Gastrocnemius medialis (tissue), 4 donors: ENCODE measurements around the gene RIC8B.

Experiments used
- POLR2A ChIP-seq, 2 donors: fragments of 450-650 bp; IDR thresholded peaks; one replicate each; pipeline ENCODE4 v1.6.1; 2017; ENCODE audit warnings: antibody characterized with exemption in 2 of 2, mild to moderate bottlenecking in 2 of 2, moderate library complexity in 2 of 2
- TF ChIP-seq, protein P1 (sequence below), 5 experiments: fragments of 450-650 bp in 3 of 5; fragments of 200-600 bp in 2 of 5; sonication (generic) in 2 of 5; IDR thresholded peaks in 4 of 5; conservative IDR thresholded peaks in 1 of 5; 1 replicate in 4 of 5; 2 replicates in 1 of 5; pipeline ENCODE4 v1.5.1; 2016 to 2019; ENCODE audit warnings: antibody characterized with exemption in 5 of 5, mild to moderate bottlenecking in 3 of 5, moderate library complexity in 3 of 5

DNA sequence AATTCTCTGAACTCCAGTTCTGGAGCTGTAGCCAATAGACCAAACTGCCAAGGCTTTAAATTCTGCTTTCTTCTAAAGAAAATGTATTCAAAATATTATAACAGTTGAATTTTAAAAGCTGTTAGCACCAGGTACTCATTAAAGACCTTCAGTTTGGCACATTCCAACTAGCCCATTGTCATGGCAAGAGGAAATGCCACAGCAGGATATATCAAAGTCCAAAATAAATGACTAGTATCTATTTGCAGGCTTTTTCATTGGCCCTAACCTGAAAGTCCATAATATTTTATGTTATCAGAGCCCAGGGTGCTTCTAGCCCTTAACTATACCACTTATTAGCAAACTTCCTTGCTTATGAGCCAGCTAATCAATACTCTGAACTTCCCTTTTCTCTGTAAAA lies 3.1 kb upstream of the RIC8B start:
- TF ChIP-seq, protein P1, sequence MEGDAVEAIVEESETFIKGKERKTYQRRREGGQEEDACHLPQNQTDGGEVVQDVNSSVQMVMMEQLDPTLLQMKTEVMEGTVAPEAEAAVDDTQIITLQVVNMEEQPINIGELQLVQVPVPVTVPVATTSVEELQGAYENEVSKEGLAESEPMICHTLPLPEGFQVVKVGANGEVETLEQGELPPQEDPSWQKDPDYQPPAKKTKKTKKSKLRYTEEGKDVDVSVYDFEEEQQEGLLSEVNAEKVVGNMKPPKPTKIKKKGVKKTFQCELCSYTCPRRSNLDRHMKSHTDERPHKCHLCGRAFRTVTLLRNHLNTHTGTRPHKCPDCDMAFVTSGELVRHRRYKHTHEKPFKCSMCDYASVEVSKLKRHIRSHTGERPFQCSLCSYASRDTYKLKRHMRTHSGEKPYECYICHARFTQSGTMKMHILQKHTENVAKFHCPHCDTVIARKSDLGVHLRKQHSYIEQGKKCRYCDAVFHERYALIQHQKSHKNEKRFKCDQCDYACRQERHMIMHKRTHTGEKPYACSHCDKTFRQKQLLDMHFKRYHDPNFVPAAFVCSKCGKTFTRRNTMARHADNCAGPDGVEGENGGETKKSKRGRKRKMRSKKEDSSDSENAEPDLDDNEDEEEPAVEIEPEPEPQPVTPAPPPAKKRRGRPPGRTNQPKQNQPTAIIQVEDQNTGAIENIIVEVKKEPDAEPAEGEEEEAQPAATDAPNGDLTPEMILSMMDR (IDR thresholded peaks at IDR 0.05 in 4 of 5, conservative IDR thresholded peaks at IDR 0.05 in 1 of 5), result no peak
- no peak for TF ChIP-seq POLR2A (IDR thresholded peaks at IDR 0.05)
